WTC11 (cell line): ENCODE data around the gene AXL.

Experiments used
- ESRRA ChIP-seq: sonication (generic); formaldehyde crosslinking; IDR thresholded peaks from 2 replicates; pipeline ENCODE4 v1.8.1; 2022; ENCODE audit warnings: mild to moderate bottlenecking, missing genetic modification reagents, borderline replicate concordance
- ZNF121 ChIP-seq: sonication (generic); formaldehyde crosslinking; IDR thresholded peaks from 2 replicates; pipeline ENCODE4 v1.8.0; 2023; ENCODE audit warnings: missing genetic modification reagents
- ZNF263 ChIP-seq: sonication (generic); formaldehyde crosslinking; IDR thresholded peaks from 2 replicates; pipeline ENCODE4 v1.8.1; 2022; ENCODE audit warnings: low read depth, mild to moderate bottlenecking, moderate library complexity, missing genetic modification reagents
- TF ChIP-seq, protein P1 (sequence below): sonication (generic); formaldehyde crosslinking; IDR thresholded peaks from 2 replicates; pipeline ENCODE4 v1.8.1; 2023; ENCODE audit warnings: mild to moderate bottlenecking, missing genetic modification reagents
- TF ChIP-seq, protein P2 (sequence below): fragments of 200-600 bp; IDR thresholded peaks from 2 replicates; pipeline ENCODE4 v1.8.0; 2022; ENCODE audit warnings: antibody characterized with exemption
- TF ChIP-seq, protein P3 (sequence below): sonication (generic); formaldehyde crosslinking; IDR thresholded peaks from 2 replicates; pipeline ENCODE4 v1.8.1; 2023; ENCODE audit warnings: mild to moderate bottlenecking, missing genetic modification reagents, moderate library complexity

DNA sequence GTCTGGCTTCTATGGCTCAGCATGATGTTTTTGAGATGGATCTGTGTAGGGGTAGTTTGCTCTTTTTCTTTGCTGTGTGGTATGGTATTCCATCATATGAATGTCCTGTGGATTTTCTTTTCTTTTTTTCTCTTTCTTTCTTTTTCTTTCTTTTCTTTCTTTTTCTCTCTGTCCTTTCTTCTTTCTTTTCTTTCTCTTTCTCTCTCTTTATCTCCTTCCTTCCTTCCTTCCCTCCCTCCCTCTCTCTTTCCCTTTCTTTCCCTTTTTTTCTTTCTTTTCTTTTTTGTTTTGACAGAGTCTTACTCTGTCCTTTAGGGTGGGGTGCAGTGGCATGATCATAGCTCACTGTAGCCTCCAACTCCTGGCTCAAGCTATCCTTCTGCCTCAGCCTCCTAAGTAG is 36.1 kb downstream of the AXL start:
- TF ChIP-seq, protein P1, sequence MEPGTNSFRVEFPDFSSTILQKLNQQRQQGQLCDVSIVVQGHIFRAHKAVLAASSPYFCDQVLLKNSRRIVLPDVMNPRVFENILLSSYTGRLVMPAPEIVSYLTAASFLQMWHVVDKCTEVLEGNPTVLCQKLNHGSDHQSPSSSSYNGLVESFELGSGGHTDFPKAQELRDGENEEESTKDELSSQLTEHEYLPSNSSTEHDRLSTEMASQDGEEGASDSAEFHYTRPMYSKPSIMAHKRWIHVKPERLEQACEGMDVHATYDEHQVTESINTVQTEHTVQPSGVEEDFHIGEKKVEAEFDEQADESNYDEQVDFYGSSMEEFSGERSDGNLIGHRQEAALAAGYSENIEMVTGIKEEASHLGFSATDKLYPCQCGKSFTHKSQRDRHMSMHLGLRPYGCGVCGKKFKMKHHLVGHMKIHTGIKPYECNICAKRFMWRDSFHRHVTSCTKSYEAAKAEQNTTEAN (CRISPR knock-in tag): no peak
- TF ChIP-seq ZNF263 (CRISPR knock-in tag) (no peak), ESRRA (CRISPR knock-in tag) (no peak), ZNF121 (no peak)
- TF ChIP-seq, protein P2, sequence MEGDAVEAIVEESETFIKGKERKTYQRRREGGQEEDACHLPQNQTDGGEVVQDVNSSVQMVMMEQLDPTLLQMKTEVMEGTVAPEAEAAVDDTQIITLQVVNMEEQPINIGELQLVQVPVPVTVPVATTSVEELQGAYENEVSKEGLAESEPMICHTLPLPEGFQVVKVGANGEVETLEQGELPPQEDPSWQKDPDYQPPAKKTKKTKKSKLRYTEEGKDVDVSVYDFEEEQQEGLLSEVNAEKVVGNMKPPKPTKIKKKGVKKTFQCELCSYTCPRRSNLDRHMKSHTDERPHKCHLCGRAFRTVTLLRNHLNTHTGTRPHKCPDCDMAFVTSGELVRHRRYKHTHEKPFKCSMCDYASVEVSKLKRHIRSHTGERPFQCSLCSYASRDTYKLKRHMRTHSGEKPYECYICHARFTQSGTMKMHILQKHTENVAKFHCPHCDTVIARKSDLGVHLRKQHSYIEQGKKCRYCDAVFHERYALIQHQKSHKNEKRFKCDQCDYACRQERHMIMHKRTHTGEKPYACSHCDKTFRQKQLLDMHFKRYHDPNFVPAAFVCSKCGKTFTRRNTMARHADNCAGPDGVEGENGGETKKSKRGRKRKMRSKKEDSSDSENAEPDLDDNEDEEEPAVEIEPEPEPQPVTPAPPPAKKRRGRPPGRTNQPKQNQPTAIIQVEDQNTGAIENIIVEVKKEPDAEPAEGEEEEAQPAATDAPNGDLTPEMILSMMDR: no peak
- TF ChIP-seq, protein P3, sequence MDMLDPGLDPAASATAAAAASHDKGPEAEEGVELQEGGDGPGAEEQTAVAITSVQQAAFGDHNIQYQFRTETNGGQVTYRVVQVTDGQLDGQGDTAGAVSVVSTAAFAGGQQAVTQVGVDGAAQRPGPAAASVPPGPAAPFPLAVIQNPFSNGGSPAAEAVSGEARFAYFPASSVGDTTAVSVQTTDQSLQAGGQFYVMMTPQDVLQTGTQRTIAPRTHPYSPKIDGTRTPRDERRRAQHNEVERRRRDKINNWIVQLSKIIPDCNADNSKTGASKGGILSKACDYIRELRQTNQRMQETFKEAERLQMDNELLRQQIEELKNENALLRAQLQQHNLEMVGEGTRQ (CRISPR knock-in tag): no peak
